PFSK-1 (cell line): ENCODE results near the gene PRR11.

Experiments used
- FOXP2 ChIP-seq: optimal IDR thresholded peaks from 2 replicates; pipeline ENCODE3; 2011; ENCODE audit warnings: borderline replicate concordance, control low read depth, inconsistent platforms; ENCODE audit not compliant: insufficient read depth; ENCODE audit errors: extremely low read length, extremely low read depth
- POLR2AphosphoS5 ChIP-seq: IDR thresholded peaks from 2 replicates; pipeline ENCODE4 v1.6.1; 2012; ENCODE audit warnings: low read depth, mild to moderate bottlenecking, control low read depth, low read length, moderate library complexity
- REST ChIP-seq, 2 experiments: IDR thresholded peaks; 2 replicates each; pipeline versions ENCODE4 v1.6.1 to v1.8.0; 2011 to 2012; ENCODE audit warnings: low read depth in 2 of 2, low read length in 2 of 2, control low read depth in 1 of 2, inconsistent platforms in 1 of 2, mild to moderate bottlenecking in 1 of 2, moderate library complexity in 1 of 2; ENCODE audit not compliant: insufficient read depth in 1 of 2
- SIN3A ChIP-seq: IDR thresholded peaks from 2 replicates; pipeline ENCODE4 v1.6.1; 2012; ENCODE audit warnings: mild to moderate bottlenecking, low read length, moderate library complexity, borderline replicate concordance; ENCODE audit not compliant: insufficient read depth
- TAF1 ChIP-seq: IDR thresholded peaks from 2 replicates; pipeline ENCODE4 v1.6.1; 2012; ENCODE audit warnings: low read length, control low read depth, borderline replicate concordance; ENCODE audit not compliant: insufficient read depth

GRCh38 chr17:59108400-59109102 is 47.0 kb upstream of the PRR11 start:
- TF ChIP-seq REST (IDR thresholded peaks at IDR 0.05; ENCODE audit: insufficient read depth in 1 of 2, low read depth in 2 of 2, low read length in 2 of 2) = no peak
- no peak for TF ChIP-seq POLR2AphosphoS5
- TF ChIP-seq SIN3A = no peak
- no peak for TF ChIP-seq TAF1
- TF ChIP-seq FOXP2 = no peak
